GM21381 (cell line): Measurements from ENCODE around the gene TTLL1.
"Not testable (repeated sequence)": the region's sequence is repeated elsewhere in the genome, so short reads cannot be mapped to it uniquely, and the experiment has no call there.

Experiments used
- ATAC-seq: cut with Tn5 transposase; IDR thresholded peaks from one replicate; pipeline ENCODE4 v1.9.1; 2021; ENCODE audit warnings: mild to moderate bottlenecking, moderate library complexity; ENCODE audit not compliant: unreplicated experiment

The TTLL1 gene

GRCh38 chr22:42995654-42996053 is 93.5 kb downstream of the TTLL1 start:
- not testable (repeated sequence) for ATAC-seq

GRCh38 chr22:42994917-42995562 is 94.2 kb downstream of the TTLL1 start:
- ATAC-seq: no peak

- ATAC-seq: no peak
Observed at GRCh38 chr22:42994276-42994916, 94.8 kb downstream of the TTLL1 start.

GRCh38 chr22:42993651-42994275 is 95.4 kb downstream of the TTLL1 start:
- ATAC-seq: no peak

- no peak for ATAC-seq
Observed at GRCh38 chr22:42992886-42993479, 96.2 kb downstream of the TTLL1 start.

- ATAC-seq: no peak
Observed at GRCh38 chr22:42992092-42992491, 97.1 kb downstream of the TTLL1 start.

- ATAC-seq: no peak
Observed at GRCh38 chr22:42991010-42991651, 98.1 kb downstream of the TTLL1 start.

- no peak for ATAC-seq
Observed at GRCh38 chr22:42990131-42990838, 98.9 kb downstream of the TTLL1 start.
